HG03159 (cell line): ENCODE measurements around the gene OSTF1.

ENCODE experiments used
- ATAC-seq: cut with Tn5 transposase; IDR thresholded peaks from one replicate; pipeline ENCODE4 v1.9.1; 2021; ENCODE audit warnings: mild to moderate bottlenecking, moderate library complexity; ENCODE audit not compliant: unreplicated experiment

Gene OSTF1

DNA sequence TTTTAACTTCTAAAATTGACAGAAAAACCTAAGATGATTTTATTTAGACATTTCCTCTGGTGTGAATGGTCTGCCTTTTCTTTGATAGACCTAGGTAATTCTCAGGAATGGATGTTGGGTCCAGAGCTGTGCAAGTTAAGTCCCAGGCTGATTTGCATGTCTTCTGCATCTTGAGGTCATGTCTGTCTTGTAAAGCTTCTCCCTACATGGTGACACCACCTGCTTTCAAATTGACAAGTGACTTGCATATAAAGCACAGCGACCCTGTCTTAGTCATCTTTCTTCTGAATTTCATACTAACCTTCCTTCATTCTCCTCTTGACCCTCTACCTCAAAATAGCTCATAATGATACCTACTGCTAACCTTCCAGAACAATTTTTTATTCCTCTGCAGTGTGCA lies 29.2 kb downstream of the OSTF1 start:
- ATAC-seq = no peak

DNA sequence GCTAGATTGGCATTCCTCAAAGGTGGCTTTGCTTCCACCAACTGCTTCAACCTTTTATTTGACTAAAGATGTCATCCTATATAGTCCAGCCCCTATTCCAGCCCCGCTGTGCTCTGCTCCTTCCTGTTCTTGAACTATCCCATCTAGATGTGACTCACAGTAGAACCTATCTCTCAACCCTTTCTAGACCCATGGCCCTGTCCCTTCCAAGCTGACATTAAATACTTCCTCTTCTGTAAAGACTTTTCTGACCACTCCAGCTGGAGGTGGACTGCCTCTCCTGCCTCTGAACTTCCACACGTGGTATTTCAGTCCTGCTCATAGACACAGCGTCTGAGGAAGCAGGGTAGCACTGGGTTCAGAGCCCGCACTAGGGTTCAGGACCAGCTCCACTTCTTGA lies 32.4 kb downstream of the OSTF1 start:
- ATAC-seq = no peak

DNA sequence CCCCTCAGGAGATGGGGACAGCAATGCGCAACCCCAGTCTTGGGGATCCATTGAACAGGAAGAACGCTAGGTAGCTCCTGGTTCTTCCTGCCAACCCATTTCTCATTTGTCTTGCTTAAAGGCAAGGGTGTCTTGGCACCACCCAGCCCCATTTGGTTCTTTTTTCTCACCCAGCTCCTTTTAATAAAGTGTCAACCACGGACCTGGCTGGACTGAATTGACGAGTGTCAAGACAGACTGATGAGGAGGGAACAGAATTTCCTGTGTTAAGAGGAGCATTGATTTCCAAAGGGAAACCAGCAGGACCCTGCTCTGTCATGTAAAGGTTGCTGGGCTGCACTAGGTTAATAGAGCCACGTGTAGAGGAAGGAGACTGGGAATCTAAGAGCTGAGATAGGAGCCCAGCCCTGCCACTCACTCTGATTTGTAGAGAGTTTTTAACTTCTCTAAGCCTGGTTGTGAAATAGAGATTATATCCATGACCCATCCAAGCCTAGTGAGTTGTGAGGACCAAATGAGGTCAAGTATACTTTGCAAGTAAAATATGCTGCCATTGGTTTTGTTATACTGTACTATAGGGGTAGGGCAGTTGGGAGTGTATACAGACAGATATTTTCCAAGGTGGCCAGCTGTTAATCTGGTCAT lies 33.7 kb downstream of the OSTF1 start:
- ATAC-seq = no peak

DNA sequence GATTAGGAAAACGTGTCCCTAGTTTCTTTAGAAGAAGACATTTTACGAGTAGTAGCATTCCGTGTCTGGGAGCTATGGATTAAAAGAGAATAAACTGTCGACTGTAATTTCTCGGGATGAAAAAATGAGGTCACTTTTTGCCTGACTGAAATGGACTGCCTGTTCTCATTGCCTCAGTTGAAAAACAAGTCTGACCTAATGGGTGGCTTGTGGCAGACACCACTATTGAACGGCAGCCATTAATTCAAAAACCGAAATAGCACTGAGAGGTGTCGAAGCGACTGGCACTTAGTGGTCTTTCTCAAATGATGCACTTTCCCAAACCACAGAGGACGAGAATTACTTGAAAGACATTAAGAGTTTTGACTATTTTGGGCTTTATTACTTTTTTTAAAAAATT lies 35.4 kb downstream of the OSTF1 start:
- no peak for ATAC-seq

DNA sequence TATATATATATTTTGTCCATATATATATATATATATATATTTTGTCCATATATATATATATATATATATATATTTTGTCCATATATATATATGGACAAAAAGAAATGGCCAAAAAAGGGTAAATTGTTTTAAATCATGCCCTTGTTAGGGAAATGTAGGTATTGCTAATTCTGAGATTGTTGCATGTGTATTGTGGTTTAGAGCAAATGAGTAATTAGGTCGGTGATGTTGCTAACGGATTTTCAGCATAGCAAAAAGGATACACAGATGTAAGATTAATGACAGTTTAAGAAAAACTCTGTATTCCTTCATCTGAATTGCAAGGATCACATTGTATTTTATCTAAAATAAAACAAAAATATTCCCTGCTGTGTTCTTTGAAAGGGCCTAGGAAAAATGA lies 40.2 kb downstream of the OSTF1 start:
- ATAC-seq = no peak

DNA sequence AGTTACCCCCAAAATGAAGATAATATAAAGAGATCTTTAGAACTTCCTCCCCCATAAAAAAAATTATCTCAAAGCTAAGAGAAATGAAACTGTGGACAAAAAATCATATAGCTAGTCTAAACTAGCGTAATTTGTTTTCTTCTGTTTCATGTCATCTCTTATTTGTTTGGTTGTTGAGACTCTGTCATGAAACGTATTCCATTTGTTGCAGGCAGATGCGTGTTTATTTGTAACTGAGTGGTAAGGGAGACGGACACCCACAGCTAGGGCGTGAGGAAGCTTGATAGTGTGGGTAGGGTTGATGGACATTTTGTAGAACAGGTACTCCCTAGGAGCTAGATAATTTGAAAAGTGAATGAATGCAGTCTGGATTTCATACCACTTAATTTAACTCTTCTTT lies 41.9 kb downstream of the OSTF1 start:
- ATAC-seq = no peak

DNA sequence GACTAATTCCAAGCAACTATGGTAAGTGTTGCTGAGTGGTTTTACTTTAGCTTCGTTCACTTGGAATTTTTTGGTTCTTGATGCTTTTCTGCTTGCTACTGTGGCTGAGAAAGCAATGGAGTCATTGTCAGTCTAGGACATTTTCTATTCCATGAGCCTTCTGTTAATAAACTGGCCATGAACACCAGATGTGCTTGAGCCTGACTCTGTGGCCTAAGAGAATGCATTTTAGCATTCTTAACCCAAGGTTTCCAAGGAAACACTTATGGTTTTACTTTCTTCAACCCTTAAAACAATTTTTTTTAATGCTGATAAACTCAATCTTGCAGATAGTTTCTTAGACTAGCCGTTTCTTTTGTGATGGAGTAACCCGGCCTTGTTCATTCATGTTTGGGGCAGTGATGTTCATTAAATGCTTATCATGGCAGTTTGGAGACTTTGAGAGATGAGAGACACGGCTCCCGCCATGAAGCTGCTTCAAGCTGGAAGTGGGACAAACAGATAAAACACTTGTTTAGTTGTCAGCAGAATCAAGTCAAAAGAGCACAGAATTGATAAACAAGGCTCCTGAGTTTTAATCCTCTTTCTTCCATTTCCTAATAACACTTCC lies 42.4 kb downstream of the OSTF1 start:
- no peak for ATAC-seq

DNA sequence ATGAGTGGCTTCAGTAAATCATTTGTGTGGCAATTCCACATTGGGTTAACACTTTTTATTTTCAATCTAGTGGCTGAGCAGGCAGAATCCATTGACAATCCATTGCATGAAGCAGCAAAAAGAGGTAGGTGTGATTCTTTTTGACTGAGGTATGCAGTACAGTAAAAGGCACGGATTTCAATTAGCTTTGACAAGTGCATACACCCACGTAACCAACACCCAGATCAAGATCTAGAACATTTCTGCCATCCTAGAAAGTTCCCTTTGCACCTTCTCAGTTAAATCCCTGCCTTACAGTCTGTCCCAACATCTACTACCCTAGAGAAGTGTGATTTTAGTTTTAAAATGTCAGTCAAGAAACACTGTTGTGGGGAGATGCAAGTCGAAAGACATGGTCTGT lies 43.4 kb downstream of the OSTF1 start:
- no peak for ATAC-seq

DNA sequence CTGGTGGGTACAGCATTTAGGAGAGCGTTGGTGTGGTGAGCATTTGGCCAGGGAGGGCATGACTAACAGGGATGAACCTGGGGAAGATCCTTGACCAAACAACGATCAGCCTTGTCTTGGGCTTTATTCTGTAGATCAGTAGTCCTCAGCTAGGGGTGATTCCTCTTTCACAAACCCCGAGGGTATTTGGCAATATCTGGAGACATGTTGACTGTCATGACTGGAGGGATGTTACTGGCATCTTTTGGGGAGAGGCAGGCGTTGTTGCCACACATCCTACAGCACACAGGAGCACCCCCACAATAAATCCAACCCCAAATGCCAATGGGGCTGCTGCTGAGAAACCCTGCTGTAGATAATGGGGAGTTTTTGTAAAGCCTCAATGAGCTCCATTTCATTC lies 43.9 kb downstream of the OSTF1 start:
- ATAC-seq = no peak

DNA sequence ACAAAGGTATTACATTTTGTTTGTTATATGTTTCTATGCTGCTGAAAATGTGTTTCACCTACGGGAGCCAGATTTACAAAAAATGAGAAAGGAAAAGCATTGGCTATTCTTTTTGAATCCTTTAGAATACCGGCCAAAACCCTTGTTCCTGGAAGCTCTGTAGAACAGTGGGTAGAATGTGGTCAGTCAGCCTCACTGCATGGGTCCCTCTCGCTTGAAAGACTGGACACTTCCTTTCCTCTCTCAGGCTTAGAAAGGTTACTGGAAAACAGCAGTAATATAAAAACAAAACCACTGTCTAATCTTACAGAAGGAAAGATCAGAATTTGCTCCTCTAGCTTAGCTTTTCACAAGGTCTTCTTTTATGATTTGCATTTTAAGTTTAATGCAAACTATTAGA lies 45.1 kb downstream of the OSTF1 start:
- ATAC-seq = no peak

DNA sequence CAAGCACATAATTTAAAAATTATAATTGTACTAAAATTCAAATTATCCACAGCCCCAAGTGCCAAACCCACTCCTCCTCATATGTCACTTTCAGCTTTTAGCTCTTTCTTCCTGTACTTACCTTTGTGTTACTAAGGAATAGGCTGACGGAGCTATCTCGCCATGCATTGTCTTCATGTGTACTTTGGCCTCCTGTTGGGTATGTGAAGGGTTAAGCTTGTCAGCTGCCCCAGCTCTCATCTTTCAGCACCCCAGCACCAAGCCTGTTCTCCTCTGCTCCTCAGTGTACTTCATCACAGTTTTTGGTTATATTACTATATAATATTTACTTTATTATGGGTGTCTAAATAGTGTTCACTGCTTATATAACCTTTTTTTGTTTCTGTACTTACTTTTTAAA lies 46.2 kb downstream of the OSTF1 start:
- no peak for ATAC-seq

DNA sequence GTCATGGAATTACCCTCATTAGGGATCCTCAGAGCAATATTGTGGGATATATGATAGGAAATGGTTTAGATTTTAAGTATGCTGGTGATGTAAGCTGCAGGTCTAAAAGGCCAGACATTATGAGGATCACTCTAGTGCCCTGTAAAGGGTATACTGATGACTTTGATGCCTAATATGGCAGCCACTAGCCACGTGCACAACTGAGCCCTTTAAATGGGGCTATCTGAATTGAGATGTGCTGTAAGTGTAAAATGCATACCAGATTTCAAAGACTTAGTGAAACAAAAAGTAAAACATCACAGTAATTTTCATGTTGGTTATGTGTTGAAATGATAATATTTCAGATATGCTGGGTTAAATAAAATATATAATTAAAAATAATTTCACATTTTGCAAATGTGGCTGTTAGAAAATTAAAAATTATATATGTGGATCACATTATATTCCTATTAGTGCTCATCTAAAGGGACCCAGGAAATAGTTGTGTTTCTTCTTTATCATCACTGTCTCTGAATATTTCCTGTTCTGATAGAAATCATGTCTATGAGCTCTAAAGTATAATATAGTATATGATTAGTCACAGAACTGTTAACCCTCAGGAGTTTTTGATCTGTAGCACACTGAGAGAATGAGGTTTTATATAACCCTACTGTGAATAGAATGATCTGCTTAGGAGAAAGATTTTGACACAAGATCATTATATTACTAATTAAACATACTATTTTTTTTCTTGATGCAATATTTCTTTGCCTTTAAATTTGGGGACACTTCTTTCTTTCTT lies 50.1 kb downstream of the OSTF1 start:
- no peak for ATAC-seq

DNA sequence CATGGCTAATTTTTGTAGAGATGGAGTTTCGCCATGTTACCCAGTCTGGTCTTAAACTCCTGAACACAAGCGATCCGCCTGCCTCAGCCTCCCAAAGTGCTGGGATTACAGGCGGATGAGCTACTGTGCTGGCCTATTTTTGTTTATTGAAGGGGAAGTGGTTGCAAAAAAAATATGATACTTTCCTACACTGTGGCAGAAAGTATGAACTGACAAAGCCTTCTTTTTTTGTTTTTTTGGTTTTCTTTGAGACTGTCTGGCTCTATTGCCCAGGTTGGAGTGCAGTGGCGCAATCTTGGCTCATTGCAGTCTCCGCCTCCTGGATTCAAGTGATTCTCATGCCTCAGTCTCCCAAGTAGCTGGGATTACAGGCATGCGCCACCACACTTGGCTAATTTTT lies 50.9 kb downstream of the OSTF1 start:
- ATAC-seq = no peak

DNA sequence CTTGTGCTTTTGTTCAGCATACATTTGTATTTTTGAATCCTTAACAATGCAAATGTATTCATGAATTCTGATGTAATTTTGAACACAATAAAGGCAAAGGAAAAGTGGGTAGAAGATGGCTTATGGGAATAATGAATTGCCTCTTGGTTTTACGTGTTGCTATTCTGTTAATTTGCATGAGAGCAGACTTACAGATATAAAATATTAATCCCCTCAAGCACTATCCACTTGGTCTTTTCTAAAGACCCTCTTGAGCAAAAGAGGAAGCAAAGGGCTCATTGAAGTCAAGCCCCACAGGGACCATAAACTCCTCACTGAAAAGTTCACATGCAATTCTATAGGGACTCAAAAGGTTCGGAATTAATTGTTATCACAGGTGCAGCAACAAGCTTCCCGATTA lies 51.9 kb downstream of the OSTF1 start:
- ATAC-seq = no peak

DNA sequence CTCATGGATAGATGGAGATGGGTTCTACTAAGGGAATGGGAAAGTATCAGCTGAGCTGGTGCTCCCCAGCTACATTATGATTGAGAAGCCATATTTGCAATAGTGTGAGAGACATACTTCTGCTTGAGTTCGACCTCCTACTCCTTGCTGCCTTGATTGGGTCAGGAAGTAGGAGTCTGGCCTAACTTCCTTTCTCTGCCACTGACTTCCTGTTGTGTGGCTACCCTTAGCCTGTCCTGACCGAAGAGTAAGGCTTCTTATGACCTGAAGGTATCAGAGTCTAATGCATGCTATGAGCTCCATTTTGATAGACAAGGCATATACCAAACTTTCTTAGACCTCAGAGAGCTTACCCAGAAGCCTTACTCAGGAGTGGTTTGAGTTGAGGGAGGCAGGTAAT lies 53.9 kb downstream of the OSTF1 start:
- peak; percentile 47 for ATAC-seq

DNA sequence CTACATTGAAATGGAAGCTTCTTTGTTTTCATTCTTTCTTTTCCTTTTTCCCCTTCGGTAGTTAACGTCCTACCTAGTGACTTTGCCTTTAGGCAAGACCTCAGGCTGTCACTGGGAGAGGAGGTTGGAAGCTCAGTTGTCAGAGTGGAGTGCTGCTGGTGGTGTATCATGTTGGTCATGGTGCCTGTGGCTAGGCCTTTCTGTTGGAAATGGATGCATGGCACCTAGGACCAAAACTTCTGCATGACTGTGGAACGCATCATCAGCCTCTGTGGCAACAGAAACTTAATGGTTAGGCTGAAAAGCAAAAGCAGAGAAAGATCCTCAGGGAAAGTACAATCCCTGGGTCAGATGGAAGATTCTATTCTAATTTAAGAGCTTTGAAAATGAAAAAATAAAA lies 57.9 kb downstream of the OSTF1 start:
- no peak for ATAC-seq

DNA sequence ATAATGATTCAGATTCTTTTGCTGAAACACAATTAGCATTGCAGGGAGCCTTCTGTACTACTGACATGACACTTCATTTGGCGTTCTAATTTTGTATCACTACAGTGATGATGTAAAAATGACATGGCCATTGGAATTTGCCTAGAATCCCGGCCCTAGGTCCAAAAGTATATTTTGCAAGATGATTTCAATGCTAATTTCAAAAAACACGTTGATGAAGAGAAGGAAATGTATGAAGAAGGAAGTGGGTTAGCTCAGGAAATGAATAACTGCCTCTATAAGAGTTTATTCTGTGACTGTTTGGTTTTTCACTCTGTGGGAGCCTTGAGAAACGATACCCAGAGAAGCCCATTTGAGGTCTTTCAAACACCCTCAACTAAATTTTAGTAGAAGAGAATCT lies 59.3 kb downstream of the OSTF1 start:
- no peak for ATAC-seq

DNA sequence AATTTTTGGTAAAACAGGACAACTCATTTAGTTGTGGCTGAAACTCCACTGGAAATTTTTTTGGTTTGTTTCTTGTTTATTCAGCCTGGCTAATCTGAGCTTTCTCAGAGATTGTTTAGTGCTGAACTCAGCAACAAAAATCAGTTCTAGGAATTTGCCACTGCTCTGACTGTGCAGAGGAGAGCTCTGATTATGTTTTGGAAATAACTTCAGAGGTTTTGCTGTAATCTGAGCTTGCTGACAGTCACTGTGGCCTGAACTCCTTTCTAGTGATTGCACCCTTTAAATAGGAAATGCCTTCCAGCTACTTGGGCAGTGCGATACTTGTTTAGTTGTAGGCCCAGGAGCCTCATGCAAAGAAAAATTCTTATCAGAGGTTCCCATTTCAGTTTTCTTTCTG lies 60.2 kb downstream of the OSTF1 start:
- no peak for ATAC-seq

DNA sequence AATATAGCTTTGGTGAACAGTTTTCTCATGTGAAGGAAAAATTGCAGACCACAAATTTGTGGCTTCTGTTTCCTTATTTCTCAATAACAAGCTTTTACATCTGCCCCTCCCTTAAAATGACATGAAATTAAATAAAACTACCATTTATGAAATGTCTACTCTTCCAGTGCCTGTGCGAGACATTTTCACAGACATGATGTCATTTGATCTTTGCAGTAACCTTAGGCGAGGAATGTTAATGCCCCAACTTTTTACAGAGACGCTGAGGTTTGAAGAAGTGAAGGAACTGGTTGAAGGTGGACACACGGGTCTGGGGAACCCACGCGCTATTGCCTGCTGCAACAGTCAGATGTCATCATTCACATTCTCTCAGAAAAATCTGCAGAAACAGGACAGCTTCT lies 61.5 kb downstream of the OSTF1 start:
- no peak for ATAC-seq

DNA sequence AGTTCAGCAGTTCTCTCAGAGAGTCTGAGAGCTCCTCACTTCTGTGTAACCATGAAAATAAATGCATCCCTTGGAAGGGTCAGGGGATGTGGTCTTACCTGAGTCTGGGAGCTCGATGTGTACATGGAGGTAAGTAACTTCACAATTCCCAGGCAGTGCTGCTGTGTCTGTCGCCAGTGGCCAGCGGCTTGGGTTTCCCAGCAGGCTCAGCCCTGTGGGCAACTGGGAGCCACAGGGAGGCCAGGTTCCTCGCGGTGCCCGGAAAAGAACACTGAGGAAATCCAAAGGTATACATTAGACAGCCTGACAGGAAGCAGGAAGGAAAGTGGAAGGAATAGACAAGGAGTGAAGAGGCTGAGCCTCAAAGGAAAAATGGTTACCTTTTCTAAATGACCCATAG lies 62.2 kb downstream of the OSTF1 start:
- no peak for ATAC-seq

DNA sequence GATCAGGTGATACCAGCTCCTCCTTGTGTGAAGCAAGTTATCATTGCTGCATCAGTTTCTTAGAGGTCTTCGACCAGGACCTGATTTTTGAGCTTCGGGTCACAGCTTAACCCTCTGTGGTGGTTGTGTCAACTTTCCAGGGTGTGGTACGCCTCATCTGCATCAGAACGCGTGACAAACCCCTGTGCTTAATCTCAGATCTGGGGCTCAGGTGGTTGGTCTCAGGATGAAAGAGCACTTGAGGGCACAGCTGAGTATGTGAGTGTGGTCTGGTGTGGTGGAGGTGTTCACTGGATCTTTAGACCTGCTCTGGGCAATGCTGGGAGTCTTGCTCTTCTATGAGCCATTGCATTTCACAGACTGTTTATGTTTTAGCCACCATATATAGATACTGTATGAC lies 64.1 kb downstream of the OSTF1 start:
- no peak for ATAC-seq

DNA sequence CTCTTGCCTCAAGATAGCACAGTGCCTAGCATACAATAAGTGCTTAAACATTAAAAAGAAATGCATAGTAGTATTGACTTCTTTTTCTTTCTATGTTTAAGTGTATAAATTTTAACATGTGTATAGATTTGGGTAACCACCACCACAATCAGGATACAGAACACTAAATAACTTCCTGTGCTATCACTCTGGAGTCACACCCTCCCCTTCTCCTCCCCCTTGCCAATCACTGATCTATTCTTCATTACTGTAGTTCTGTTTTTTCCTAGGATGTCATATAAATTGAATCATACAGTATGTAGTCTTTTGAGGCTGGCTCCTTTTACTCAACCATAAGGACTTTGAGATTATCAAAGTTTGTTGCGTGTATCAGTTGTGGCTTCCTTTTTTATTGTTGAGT lies 68.5 kb downstream of the OSTF1 start:
- ATAC-seq = no peak
